PFSK-1 (cell line): Measurements from ENCODE around the gene PHACTR1.

Experiments
- FOXP2 ChIP-seq: optimal IDR thresholded peaks from 2 replicates; pipeline ENCODE3; 2011; ENCODE audit warnings: borderline replicate concordance, control low read depth, inconsistent platforms; ENCODE audit not compliant: insufficient read depth; ENCODE audit errors: extremely low read length, extremely low read depth
- POLR2AphosphoS5 ChIP-seq: IDR thresholded peaks from 2 replicates; pipeline ENCODE4 v1.6.1; 2012; ENCODE audit warnings: low read depth, mild to moderate bottlenecking, control low read depth, low read length, moderate library complexity
- REST ChIP-seq, 2 experiments: IDR thresholded peaks; 2 replicates each; pipeline versions ENCODE4 v1.6.1 to v1.8.0; 2011 to 2012; ENCODE audit warnings: low read depth in 2 of 2, low read length in 2 of 2, control low read depth in 1 of 2, inconsistent platforms in 1 of 2, mild to moderate bottlenecking in 1 of 2, moderate library complexity in 1 of 2; ENCODE audit not compliant: insufficient read depth in 1 of 2
- SIN3A ChIP-seq: IDR thresholded peaks from 2 replicates; pipeline ENCODE4 v1.6.1; 2012; ENCODE audit warnings: mild to moderate bottlenecking, low read length, moderate library complexity, borderline replicate concordance; ENCODE audit not compliant: insufficient read depth
- TAF1 ChIP-seq: IDR thresholded peaks from 2 replicates; pipeline ENCODE4 v1.6.1; 2012; ENCODE audit warnings: low read length, control low read depth, borderline replicate concordance; ENCODE audit not compliant: insufficient read depth

PHACTR1 gene

GRCh38 chr6:13080462-13081188 lies 364.1 kb downstream of the PHACTR1 start:
- TF ChIP-seq SIN3A: no peak
- no peak for TF ChIP-seq REST (IDR thresholded peaks at IDR 0.05; ENCODE audit: insufficient read depth in 1 of 2, low read depth in 2 of 2, low read length in 2 of 2)
- no peak for TF ChIP-seq FOXP2
- no peak for TF ChIP-seq POLR2AphosphoS5
- TF ChIP-seq TAF1: no peak

GRCh38 chr6:13081189-13081563 lies 364.6 kb downstream of the PHACTR1 start:
- TF ChIP-seq REST (IDR thresholded peaks at IDR 0.05; ENCODE audit: insufficient read depth in 1 of 2, low read depth in 2 of 2, low read length in 2 of 2) (no peak), TAF1 (no peak), FOXP2 (no peak), POLR2AphosphoS5 (no peak), SIN3A (no peak)

- no peak for TF ChIP-seq POLR2AphosphoS5
- TF ChIP-seq TAF1: no peak
- TF ChIP-seq FOXP2: no peak
- no peak for TF ChIP-seq REST (IDR thresholded peaks at IDR 0.05; ENCODE audit: insufficient read depth in 1 of 2, low read depth in 2 of 2, low read length in 2 of 2)
- TF ChIP-seq SIN3A: no peak
Measured at GRCh38 chr6:13089296-13089994, 372.9 kb downstream of the PHACTR1 start.

GRCh38 chr6:13091192-13091591 lies 374.6 kb downstream of the PHACTR1 start:
- TF ChIP-seq FOXP2 (no peak), SIN3A (no peak), REST (IDR thresholded peaks at IDR 0.05; ENCODE audit: insufficient read depth in 1 of 2, low read depth in 2 of 2, low read length in 2 of 2) (no peak), POLR2AphosphoS5 (no peak), TAF1 (no peak)
